Stimulated activated CD8-positive, alpha-beta memory T cell treated with anti-CD3 and anti-CD28 coated beads, Interleukin-12 subunit alpha, Interleukin-12 subunit beta, amount 100 ng/mL, for 4 hours (primary cell): ENCODE results near the gene PDE8B.

Experiments used
- DNase-seq: peaks from one replicate; pipeline ENCODE4 v3.0.0-alpha.2; 2020; ENCODE audit warnings: low read depth

The PDE8B gene

DNA sequence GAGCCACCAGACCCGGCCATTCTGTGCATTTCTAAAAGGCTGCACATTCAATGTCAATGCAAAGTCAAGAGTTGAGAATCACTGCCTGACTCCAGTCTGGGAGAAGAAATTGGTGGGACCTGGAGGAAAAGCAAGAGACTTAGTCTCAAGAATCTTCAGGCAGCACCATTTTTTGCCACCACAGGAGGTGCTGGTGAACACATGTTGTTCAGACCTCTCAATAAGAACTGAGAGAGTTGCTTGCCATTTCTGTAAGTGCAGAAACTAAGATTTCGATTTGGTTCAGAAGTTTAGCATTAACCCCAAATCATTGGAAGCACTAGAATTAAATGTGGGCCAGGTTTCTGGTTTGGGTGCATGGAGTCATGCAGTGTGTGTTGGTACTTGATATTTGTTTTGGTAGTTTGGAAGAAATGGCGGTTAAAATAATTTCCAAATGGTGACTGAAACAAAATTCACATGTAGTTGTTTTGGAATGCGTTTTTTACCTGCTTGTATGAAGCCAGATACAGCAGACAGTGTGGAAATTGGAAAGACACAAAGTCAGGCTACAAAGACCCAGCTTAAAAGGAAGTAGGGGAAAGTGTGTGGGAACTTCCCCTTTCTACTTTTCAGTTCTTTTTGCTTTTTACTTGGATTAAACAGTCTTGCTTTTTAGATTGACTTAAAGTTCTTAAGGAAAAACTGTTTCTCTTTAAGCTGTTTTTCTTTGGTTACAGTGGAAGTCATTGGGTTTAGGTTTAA, 20.4 kb downstream of the PDE8B start:
- no peak for DNase-seq

DNA sequence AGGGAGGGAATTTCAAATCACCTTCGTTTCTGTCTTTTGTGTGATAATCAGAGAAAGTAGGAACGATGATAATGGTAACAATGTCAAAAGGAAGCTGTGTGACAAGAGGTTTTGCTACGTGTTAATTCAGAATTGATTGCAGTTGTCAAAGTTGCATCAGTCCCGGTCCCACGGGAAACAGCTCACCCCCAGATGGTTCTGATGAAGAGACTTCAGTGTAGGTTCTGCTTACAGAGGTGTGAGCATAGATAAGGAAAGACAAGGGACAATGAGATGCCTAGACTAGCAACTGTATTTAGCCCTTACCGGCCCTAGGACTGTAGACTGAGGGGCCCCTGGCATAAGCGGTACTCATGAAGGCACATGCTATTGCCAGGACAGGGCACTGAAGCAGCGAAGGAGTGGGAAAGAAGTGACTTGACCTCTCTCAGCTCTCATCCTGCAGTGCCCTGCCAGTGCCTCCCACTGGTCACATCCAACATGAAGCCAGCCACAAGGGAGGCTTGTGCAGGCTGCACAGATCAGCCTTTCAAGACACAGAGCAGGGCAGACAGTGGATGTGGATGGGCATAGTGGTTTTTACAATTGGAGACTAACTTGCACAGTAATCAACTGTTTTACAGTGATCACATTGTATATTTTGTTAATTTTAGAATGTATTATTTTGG, 21.1 kb downstream of the PDE8B start:
- no peak for DNase-seq

DNA sequence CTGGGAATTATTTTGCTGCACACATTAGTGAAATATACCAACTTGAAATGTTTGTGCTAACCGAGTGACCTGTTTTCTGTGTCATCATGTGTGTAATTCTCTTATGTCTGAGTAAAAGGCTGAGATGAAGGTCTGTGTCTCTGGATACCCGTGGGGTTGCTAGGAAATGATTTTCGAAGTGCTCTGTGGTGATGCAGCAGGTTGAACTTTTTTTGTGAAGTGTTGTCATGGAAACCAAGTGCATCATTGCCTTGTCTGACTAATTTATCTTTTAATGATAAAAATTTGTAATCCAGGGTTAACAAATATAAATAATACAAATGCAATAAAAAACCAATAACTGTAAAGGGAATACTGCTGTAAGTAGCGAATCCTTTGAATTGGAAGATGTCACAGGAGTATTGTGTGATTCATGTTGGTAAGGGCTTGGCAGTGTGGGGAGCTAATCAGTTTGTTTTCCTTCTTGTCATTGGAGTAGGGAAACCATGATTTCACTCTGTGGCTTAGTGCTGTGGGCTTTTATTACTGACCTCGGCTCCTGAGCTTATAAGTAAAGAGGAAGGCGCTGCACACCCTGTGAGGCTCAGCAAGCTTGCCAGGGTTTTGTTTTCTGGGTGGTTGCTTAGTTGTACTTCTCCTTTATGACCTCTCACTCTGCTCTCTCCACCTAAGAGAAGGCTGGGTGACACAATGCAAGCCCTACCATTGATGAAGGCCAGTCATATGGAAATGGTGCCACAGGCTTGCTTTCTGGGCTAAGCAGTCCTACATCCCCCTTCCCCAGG, 22.3 kb downstream of the PDE8B start:
- DNase-seq, result no peak

DNA sequence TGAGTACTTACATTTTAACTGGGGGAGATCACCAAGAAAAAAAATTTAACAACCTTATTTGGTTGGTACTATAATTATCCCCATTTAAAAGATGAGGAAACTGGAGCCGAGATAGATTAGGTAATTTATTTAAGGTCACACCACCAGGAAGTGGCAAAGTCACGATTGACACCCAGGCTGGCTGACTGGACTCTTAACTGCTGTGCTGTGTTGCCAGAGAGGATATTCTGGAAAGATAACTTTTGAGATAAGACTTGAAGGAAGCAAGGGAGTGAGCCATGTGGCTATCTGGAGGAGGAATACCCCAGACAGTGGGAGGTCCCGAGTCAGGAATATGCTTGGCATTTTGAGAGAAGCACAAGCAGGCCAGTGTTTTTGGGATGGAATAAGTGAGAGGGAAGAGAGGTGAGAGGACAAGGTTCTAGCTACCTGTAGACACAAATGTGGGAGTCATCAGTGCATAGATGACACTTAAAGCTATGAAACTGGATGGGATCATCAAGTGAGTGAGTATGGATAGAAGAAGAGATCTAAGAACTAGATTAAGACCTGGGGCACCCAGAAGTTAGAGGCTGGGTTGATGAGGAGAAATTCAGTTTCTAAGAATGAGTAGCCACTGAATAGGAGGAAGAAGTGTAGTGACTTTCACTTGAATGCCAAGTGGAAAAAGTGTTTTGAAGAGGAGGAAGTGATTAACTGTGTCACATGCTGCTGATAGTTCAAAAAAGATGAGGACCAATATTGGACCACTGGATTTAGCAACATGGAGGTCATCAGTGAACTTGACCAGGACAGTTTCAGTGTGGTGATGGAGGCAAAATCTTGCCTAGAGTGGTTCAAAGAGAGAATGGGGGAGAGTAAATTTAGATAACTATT, 25.6 kb downstream of the PDE8B start:
- no peak for DNase-seq

DNA sequence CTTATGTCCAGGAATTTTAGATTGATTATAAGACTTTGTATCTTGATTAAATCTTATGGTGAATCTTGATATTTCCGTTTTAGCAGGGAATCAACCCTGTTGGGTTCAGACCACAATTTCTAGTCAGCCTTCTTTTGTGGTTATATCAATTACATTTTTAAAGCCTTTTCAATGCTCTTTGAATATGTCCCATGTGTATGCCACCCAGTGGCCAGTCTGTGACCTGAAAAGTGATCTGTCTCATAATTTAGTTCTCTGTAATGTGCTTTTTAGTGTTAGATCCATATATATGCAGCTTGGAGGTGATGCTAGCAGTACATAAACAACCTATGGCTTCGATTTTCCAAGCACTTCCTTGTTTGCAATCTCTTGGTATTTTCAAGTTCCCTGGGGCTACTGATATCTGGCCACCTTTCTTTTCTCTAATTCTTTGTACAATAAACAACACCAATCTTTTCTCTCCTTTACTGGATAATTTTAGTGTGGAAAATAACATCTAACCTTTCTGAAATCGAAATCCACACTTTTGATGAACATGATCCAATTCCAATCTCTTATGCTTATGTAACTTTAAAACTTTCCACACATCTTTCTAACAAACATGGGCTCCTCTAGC, 28.8 kb downstream of the PDE8B start:
- no peak for DNase-seq

DNA sequence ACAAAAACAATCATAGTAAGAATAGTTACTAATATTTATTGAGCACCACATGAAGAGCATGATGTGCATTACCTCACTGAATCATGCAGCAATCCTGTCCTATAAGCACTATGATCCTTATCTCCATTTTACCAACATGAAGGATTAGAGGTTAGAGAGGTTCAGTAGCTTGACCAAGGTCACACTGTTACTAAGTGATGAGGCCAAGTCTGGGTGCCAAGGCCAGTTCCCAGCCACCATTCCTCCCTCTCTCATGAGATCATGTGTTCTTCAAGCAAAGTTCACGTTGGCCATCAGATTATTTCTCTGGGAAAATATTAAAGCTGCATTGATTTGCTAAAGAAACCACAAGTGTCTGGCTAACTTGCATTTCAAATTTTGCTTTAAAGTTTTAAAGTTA, 31.0 kb downstream of the PDE8B start:
- DNase-seq, result no peak

DNA sequence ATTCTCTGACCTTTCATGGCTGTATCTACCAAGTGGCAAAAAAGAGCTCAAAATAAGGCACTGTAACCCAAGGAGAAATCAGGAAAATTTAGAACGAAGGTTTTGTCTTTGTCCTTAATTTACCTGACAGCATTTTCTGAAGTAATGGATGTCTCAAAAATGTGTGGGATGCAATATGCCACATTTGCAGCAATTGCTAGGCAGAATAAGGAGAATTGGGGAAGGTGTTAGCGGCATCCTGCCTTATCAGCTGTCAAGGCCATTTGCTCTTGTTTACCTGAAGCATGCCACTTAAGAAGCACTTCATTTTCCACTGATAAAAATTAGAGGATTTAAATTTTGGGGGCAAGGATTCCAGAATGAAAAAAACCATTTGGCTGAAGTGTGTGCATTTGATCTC, 39.0 kb downstream of the PDE8B start:
- DNase-seq, result no peak

DNA sequence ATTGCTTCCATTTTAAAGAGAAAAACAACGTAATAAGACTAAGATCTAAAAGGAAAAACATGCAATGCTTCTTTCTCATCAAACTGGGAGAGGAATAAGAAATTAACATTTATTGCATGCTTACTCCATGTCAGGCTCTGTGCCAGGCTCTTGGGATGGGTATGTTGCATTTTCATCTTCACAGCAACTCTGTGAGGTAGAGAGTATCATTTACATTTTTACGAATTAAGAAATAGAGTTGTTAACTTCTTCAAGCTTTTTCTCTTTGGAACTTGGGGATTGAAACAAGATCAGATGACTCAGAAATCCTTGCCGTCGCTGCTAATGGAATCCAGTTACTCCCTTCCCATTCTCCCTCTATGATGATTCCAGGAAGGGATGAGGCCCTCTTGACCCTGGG, 39.5 kb downstream of the PDE8B start:
- DNase-seq, result no peak

DNA sequence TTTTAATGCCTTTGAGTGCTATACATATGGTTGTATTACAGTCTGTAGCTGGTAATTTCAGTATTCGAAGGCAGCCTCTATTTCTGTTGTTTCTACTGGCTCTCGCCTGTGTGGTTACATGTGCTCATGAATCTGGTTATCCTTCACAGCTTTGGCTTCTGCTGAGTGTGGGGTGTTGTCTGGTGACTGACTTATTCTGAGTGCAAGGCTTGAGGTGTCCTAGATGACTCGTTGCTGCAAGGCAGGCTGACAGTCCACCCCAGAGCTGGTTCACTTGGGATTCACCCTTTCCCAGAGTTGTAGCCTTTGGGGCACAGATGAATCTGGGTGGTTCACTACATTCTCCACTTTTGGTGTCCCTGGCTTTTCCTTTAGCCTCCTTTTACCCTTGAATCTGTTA, 41.4 kb downstream of the PDE8B start:
- DNase-seq, result no peak

DNA sequence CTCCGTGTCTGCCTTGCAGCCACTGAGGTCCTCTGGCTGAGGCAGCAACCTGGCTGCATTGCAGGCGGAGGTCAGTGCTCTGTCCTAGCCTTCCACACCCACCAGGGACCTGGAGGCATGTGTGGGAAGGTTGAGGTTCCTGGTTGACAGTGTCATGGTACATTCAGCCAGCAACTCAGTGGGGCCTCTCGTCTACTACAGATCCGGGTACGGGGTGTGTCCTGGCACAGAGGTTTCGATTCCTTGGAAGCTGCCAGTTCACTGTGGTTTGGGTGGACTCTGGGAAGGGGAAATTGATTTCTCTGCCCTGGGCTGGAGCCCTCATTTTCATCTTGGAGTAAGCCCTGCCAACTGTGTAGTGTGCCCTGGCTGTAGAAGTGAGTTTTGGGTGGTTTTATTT, 45.1 kb downstream of the PDE8B start:
- DNase-seq, result no peak

DNA sequence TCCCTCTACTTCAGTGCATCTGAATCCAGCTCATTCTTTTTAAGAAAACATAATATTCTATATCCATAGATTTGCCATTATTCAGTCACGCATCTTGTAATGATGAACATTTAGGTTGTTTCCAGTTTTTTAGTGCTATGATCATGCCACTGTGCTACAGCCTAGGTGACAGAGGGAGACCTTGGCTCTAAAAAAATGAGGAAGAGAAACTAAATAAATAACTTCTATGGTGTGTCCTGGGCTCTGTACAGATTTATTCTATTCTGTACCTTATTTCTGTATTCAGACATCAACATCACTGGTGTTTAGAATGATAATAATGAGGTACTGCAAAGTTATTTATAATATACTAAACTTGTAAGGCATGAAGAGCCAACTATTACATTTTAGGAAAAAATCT, 45.9 kb downstream of the PDE8B start:
- DNase-seq, result no peak

DNA sequence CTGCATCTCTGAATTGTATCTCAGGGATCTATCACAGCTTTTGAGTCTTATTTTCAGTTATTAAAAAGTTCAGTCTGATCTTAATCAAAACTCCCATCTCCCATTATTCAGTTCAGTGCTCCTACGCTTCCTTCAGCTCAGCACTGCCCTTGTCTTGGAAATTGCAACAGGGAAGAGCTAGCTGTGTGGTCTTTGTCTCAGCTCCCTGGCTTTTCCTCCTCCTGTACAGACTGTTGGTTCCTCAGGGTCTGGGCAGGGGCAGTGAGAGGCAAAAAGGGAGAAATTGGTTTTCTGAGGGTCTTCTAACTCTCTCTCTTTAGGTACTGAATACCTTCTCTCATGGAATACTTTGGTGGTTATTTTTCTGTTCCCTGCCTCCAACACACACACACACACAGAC, 48.2 kb downstream of the PDE8B start:
- no peak for DNase-seq

DNA sequence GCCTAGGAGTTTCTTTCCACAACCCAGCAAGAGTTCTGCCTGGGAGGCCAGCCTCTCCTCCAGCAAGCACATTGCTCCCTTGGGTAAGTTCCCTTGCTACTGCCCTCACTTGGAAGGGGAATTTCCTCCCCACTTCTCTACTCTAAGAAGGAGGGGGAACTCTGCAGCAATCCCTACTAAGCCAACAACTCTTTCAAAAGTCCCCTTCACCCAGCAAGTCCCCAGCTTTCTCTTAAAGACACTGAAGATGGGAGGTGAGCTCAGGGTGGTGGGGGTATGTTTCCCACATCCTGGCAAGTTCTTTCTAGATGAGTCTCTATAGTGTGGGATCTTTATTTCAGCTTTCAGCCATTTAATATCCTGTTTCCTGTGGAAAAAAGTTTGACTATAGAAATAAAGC, 49.0 kb downstream of the PDE8B start:
- DNase-seq, result no peak

DNA sequence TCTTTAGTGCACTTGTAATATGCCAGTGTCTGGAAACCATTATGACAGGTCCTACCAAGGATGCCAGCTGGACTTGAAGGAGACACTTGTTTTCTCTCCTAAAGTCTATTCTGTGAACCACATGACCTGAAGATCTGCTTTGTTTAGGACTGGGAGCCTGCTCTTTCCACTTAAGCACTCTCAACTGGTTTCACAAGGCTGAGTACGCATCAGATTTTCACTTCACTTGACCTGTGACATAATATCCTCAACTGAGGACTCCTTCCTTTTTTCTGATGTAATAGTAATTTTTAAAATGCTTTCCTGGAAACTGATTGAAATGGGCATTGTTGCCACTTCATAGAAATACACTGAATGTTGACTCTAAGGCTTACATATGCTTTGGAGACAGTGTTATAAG, 52.2 kb downstream of the PDE8B start:
- no peak for DNase-seq

DNA sequence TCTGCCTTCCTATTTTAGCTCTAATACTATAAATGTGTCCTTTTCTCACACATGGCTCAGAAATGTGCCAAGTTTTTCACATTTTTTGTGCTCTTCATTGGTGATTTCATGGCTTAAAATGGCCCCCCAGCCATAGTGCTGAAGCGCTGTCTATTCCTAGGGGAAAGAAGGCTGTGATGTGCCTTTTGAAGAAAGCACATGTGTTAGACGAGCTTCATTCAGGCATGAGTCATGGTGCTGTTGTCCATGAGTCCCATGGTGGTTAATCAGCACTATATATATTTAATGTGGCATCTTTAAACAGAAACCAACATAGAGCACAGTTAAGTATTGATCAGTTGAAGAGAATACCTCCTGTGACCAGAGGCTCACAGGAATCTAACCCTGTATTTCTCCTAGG, 55.8 kb downstream of the PDE8B start:
- DNase-seq, result no peak

DNA sequence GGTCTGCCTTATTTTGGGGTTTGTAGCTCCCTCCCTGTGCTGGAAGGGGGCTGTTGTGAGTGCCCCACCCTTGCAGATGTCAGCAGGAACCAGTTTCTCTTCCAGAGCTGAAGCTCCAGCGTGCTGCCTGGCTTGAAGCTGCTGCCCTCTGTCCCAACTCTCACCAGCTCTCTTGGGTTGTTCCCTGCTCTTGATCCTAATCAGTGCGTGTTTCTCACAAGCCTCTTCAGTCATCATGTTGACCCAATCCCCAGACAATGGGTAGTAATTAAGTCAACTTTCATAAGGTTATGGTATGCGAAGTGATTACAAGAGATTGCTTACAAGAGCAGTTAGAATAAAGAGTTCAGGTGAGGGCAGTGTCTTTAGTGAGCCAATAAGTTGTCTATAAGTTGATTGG, 57.0 kb downstream of the PDE8B start:
- no peak for DNase-seq

DNA sequence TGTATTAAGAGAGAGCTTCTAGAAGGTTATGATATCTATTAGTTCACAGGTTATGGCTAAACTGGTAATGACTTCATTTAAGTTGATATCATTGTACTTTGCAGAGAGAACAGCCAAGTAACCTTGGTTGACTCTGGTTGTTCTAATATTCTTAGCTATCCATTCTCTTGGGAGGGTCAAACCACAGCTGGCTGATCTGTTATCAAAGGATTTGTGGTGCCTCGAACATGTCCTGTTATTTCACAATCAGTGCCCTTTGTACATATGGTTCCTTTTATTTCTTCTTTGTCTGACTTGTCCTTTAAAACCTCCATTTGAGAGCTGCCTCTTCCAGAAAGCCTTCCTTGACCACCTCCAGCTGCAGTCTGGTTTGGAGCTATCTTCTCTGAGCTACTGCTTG, 61.7 kb downstream of the PDE8B start:
- no peak for DNase-seq

DNA sequence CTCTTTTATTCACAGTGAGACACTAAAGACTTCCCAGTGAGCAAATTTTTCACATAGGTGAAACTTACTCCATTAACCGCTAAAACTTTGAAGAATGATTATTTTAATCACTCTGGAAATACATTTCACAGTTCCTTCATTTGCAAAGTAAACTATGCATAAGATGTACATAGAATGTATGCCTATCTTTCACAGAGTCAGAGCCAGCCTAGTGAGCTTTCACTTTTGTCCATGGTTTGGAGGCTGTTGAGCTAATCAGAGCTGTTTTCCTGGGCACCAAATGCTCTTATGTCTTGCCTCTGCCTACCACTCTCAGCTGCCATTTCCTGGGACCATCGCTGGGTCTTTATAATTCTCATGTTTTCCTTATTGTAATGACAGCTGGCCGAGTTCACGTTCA, 67.3 kb downstream of the PDE8B start:
- no peak for DNase-seq

DNA sequence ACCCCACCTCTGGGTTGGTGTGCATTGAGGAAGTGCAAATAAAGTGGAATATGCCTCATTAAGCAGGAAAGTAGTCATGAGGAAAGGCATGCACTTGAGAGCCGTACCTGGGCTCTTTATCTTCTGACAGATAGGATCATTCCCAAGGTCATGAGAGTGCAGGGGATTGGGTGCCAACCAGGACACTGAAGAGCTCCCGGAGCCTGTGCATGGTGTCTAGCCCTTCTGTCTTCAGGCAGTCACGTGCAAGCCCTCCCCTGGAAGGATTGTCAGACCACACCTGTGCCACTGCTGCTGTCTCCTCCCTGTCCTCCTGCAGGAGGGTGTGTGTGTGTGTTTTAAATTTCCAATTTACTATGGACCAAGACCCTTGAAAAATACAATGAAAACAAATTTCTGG, 69.6 kb downstream of the PDE8B start:
- DNase-seq, result no peak

DNA sequence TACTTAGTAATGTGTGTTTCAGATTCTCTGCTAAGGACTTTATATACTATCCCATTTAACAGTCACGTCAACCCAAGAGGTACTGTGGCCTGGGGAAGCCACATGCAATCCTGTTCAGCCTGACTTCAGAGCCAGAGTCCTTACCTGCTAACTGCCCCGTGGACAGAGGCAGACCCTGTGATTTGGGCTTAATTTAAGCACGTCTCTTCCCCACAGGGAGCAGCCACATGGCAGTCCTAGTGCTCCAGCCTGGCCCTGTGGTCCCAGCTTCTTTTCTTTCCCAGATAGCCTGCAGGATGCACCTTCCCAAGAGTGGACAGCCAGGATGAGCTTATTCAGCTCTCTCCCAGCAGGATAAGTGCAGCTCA, 71.5 kb downstream of the PDE8B start:
- no peak for DNase-seq

DNA sequence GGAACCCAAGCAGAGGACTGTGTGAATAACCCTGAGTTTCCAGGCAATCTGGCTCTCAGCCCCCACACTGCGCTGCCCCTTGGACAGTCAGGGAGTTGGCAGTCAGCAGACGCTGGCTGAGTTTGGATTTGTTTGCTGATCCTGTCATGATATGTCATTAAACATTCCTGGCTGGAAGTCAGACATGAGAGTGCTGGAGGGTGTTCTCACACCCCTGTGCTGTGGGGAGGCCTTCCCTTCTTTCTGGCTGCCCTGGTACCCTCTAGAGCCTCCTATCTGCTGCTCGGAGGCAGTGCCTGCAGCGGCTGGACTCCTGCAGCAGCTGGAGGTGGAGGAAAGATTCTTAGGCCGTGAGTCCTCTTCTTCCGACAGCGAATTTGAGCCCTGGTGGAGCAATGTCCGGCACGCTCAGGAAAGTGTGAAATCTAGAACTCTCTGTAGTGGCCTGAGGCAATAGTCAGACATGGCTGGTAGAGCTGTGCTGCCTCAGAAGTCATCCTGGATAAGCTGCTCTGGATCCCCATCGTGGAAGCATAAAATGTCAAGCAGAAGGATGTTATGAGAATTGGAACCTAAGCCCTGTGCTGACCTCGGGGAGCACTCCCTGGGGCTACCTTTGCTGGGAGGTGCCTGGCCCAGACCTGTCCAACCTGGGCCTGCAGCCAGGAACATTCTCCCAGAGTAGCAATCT, 72.0 kb downstream of the PDE8B start:
- no peak for DNase-seq
